Astrocyte of the spinal cord (primary cell): ENCODE results near the gene LCN12.

Experiments used
- DNase-seq: peaks from one replicate; pipeline ENCODE4 v3.0.0; 2011; ENCODE audit warnings: low read depth, low spot score
- H3K4me3 ChIP-seq: 2 replicates; pipeline ENCODE4 v1.5.1; 2011; ENCODE audit warnings: low read depth, mild to moderate bottlenecking, low read length, moderate library complexity
- CTCF ChIP-seq: IDR thresholded peaks from 2 replicates; pipeline ENCODE4 v1.5.1; 2012; ENCODE audit warnings: low read depth, mild to moderate bottlenecking, low read length, inconsistent platforms
- in situ Hi-C: cut with HindIII; loops from 2 replicates; pipeline ENCODE4 v1.10.0; 2017; ENCODE audit warnings: low sequenced_read_pairs

LCN12 gene

GRCh38 chr9:136968333-136969127 is 16.5 kb downstream of the LCN12 start:
- DNase-seq: no peak
- TF ChIP-seq CTCF: no peak
- no peak overlapping the region for H3K4me3 ChIP-seq
- in situ Hi-C loops: no loop called here

GRCh38 chr9:136969150-136969549 is 17.1 kb downstream of the LCN12 start:
- no peak for TF ChIP-seq CTCF
- DNase-seq: no peak
- no peak overlapping the region for H3K4me3 ChIP-seq
- in situ Hi-C loops: no loop called here

- in situ Hi-C loops: no loop called here
- no peak for TF ChIP-seq CTCF
- H3K4me3 ChIP-seq: no peak overlapping the region
- no peak for DNase-seq
Measured at GRCh38 chr9:136969774-136970173, 17.7 kb downstream of the LCN12 start.

- TF ChIP-seq CTCF: no peak
- DNase-seq: no peak
- in situ Hi-C loops: no loop called here
- no peak overlapping the region for H3K4me3 ChIP-seq
Measured at GRCh38 chr9:136970361-136970760, 18.3 kb downstream of the LCN12 start.

GRCh38 chr9:136971746-136972145 is 19.7 kb downstream of the LCN12 start:
- in situ Hi-C loops: no loop called here
- DNase-seq: no peak
- H3K4me3 ChIP-seq: no peak overlapping the region
- no peak for TF ChIP-seq CTCF

GRCh38 chr9:136972335-136972734 is 20.3 kb downstream of the LCN12 start:
- no peak for DNase-seq
- TF ChIP-seq CTCF: no peak
- H3K4me3 ChIP-seq: no peak overlapping the region
- in situ Hi-C loops: no loop called here
